Naive B cell (primary cell): Measurements from ENCODE around the gene MAML2. TPM values are rescaled to one million over a fixed set of nuclear protein-coding genes. Genes with fewer than 3 reads are reported as not detected.
A peak's percentile ranks its signal among the peaks of the same experiment; 100 is the strongest.

Experiments used
- ATAC-seq, 2 donors: fragments of 150-1000 bp; cut with Tn5 transposase; 2 replicates each; pipeline ENCODE4 v1.10.0; 2021; ENCODE audit warnings: low read depth in 2 of 2, mild to moderate bottlenecking in 2 of 2, moderate library complexity in 2 of 2
- DNase-seq: peaks from one replicate; pipeline ENCODE4 v3.0.0; 2022
- H3K27ac Mint-ChIP-seq, 6 donors: one replicate each; pipeline ENCODE4 v1.8.0; 2020 to 2022; ENCODE audit warnings: mild to moderate bottlenecking in 6 of 6, mixed read lengths in 6 of 6, moderate library complexity in 5 of 6, inconsistent platforms in 2 of 6
- H3K27me3 Mint-ChIP-seq, 3 donors: one replicate each; pipeline ENCODE4 v1.8.0; 2021 to 2022; ENCODE audit warnings: mixed read lengths in 3 of 3, mild to moderate bottlenecking in 1 of 3
- H3K36me3 Mint-ChIP-seq, 2 donors: one replicate each; pipeline ENCODE4 v1.8.0; 2020 to 2022; ENCODE audit warnings: mixed read lengths in 2 of 2, inconsistent platforms in 1 of 2, mild to moderate bottlenecking in 1 of 2
- H3K4me1 Mint-ChIP-seq, 3 donors: one replicate each; pipeline ENCODE4 v1.8.0; 2020 to 2022; ENCODE audit warnings: mixed read lengths in 3 of 3, inconsistent platforms in 1 of 3, mild to moderate bottlenecking in 1 of 3, moderate library complexity in 1 of 3
- H3K4me3 Mint-ChIP-seq, 8 donors: one replicate each; pipeline ENCODE4 v1.8.0; 2020 to 2022; ENCODE audit warnings: mild to moderate bottlenecking in 8 of 8, mixed read lengths in 8 of 8, moderate library complexity in 8 of 8, inconsistent platforms in 2 of 8
- H3K9me3 Mint-ChIP-seq, 7 donors: one replicate each; pipeline ENCODE4 v1.8.0; 2020 to 2022; ENCODE audit warnings: mixed read lengths in 7 of 7, mild to moderate bottlenecking in 5 of 7, inconsistent platforms in 2 of 7, moderate library complexity in 1 of 7
- polyA plus RNA-seq, 6 donors: library from polyadenylated mRNA; unstranded; fragments of 300-500 nt; fragmentation: Illumina TruSeq; gene quantifications; one replicate each; pipeline ENCODE4 v1.2.3, GENCODE V29; 2021; ENCODE audit warnings: low read depth in 6 of 6

The MAML2 gene
- polyA plus RNA-seq, 6 donors from 2014 or later: 0.06 to 9.0 (median 3.5) TPM

GRCh38 chr11:95930948-95931347, 412.0 kb downstream of the MAML2 start:
- H3K27ac Mint-ChIP-seq: no peak overlapping the region

GRCh38 chr11:95926726-95927125, 416.3 kb downstream of the MAML2 start:
- peaks cover 4 to 27% of the 10 kb centered on the region in 2 donors for H3K36me3 Mint-ChIP-seq
- H3K27ac Mint-ChIP-seq: peak overlapping the region in 1 of 6 donors; percentile 25
- peaks cover 7 to 20% (median 15%) of the 10 kb centered on the region in 7 donors for H3K9me3 Mint-ChIP-seq
- peak overlapping the region in 1 of 8 donors; percentile 33 for H3K4me3 Mint-ChIP-seq
- no peak for DNase-seq
- peaks cover 4 to 20% (median 16%) of the 10 kb centered on the region in 3 donors for H3K27me3 Mint-ChIP-seq
- H3K4me1 Mint-ChIP-seq: peaks cover 24% of the 10 kb centered on the region in 3 donors
- ATAC-seq: no peak

More at GRCh38 chr11:95930948-95931347, 412.0 kb downstream of the MAML2 start:
- ATAC-seq: no peak
- Mint-ChIP-seq H3K4me1 (no peaks in the 10 kb centered on the region), H3K4me3 (no peak overlapping the region), H3K27me3 (peaks cover 4 to 25% (median 20%) of the 10 kb centered on the region in 3 donors), H3K36me3 (peaks cover 11 to 29% of the 10 kb centered on the region in 2 donors), H3K9me3 (peaks cover 10 to 35% (median 18%) of the 10 kb centered on the region in 7 donors)
- no peak for DNase-seq

Other genes starting within 250 kb of the MAML2 start
- 10 to 100 TPM; 17.0 to 35.1 (median 25.9) TPM for gene CCDC82, start 46.7 kb upstream of the MAML2 start, polyA plus RNA-seq
- 1 to 10 TPM in 5 of 6 donors, not detected in 1; 3.0 to 5.7 (median 4.1) TPM for gene JRKL, start 46.8 kb upstream of the MAML2 start, polyA plus RNA-seq